ENCODE data around the gene KDM2B. TPM values are rescaled to one million over a fixed set of nuclear protein-coding genes. Genes with fewer than 3 reads are reported as not detected.
A peak's percentile ranks its signal among the peaks of the same experiment; 100 is the strongest.

KDM2B gene
- total RNA-seq, 4 donors from 2014 or later: 13.6 to 23.5 (median 20.0) TPM

GRCh38 chr12:121535150-121536053 is 45.4 kb downstream of the KDM2B start:
- peaks cover 55 to 64% (median 59%) of the 10 kb centered on the region in 4 donors for H3K4me1 ChIP-seq
- intact Hi-C loops (cut with DNase I): loop anchor here (2.0 to 5.0 kb wide), 2 partner anchors 35 to 37 kb away; no protein-coding TSS in a partner anchor
- H3K4me3 ChIP-seq: peak overlapping the region; percentile 65 to 90 (median 77)
- no peaks in the 10 kb centered on the region for H3K27me3 ChIP-seq
- H3K9me3 ChIP-seq: no peaks in the 10 kb centered on the region
- TF ChIP-seq CTCF (IDR thresholded peaks at IDR 0.05) (no peak), EP300 (IDR thresholded peaks at IDR 0.05) (no peak), POLR2AphosphoS5 (IDR thresholded peaks at IDR 0.05) (no peak), POLR2A (IDR thresholded peaks at IDR 0.05; ENCODE audit: low read depth) (no peak)
- 27% methylated on average over 12 of the region's 13 CpGs for WGBS
- DNase-seq (ENCODE audit: extremely low spot score): no peak
- H3K27ac ChIP-seq (replicated peaks in 1 of 4): peak overlapping the region; percentile 85 to 97 (median 92)
- H3K36me3 ChIP-seq: peaks cover 0 to 29% (median 12%) of the 10 kb centered on the region in 4 donors

- intact Hi-C loops (cut with DNase I): loop anchor here (2.0 to 5.0 kb wide), 2 partner anchors 34 to 38 kb away; no protein-coding TSS in a partner anchor
- Histone ChIP-seq H3K4me1 (peaks cover 59 to 66% (median 62%) of the 10 kb centered on the region in 4 donors), H3K27ac (replicated peaks in 1 of 4) (peak overlapping the region; percentile 2 to 96 (median 32))
These were observed 46.2 kb downstream of the KDM2B start for GRCh38 chr12:121534495-121535148.

GRCh38 chr12:121533394-121534090 is 47.3 kb downstream of the KDM2B start:
- peaks cover 55 to 64% (median 59%) of the 10 kb centered on the region in 4 donors for H3K4me1 ChIP-seq
- H3K27ac ChIP-seq (replicated peaks in 1 of 4): peak overlapping the region in 3 of 4 donors; percentile 48 to 71 (median 57)
- no peak for DNase-seq (ENCODE audit: extremely low spot score)
- intact Hi-C loops (cut with DNase I): loop anchor here (2.0 kb wide), 1 partner anchor 33 kb away; no protein-coding TSS in a partner anchor
- 63% methylated on average over 17 of the region's 17 CpGs for WGBS
- no peak overlapping the region for H3K4me3 ChIP-seq
- no peaks in the 10 kb centered on the region for H3K9me3 ChIP-seq
- no peaks in the 10 kb centered on the region for H3K27me3 ChIP-seq
- TF ChIP-seq CTCF (IDR thresholded peaks at IDR 0.05) (no peak), POLR2A (IDR thresholded peaks at IDR 0.05; ENCODE audit: low read depth) (no peak), EP300 (IDR thresholded peaks at IDR 0.05) (no peak)
- peaks cover 0 to 36% (median 12%) of the 10 kb centered on the region in 4 donors for H3K36me3 ChIP-seq

More at GRCh38 chr12:121534495-121535148, 46.2 kb downstream of the KDM2B start:
- 81% methylated on average over 14 of the region's 14 CpGs for WGBS
- H3K27me3 ChIP-seq: no peaks in the 10 kb centered on the region
- DNase-seq (ENCODE audit: extremely low spot score): no peak
- no peaks in the 10 kb centered on the region for H3K9me3 ChIP-seq
- H3K4me3 ChIP-seq: no peak overlapping the region
- H3K36me3 ChIP-seq: peaks cover 0 to 30% (median 12%) of the 10 kb centered on the region in 4 donors
- TF ChIP-seq EP300 (IDR thresholded peaks at IDR 0.05) (no peak), CTCF (IDR thresholded peaks at IDR 0.05) (no peak), POLR2A (IDR thresholded peaks at IDR 0.05; ENCODE audit: low read depth) (no peak), POLR2AphosphoS5 (IDR thresholded peaks at IDR 0.05) (no peak)

- peaks cover 49 to 58% (median 52%) of the 10 kb centered on the region in 4 donors for H3K4me1 ChIP-seq
- H3K9me3 ChIP-seq: no peaks in the 10 kb centered on the region
- H3K4me3 ChIP-seq: no peak overlapping the region
- TF ChIP-seq POLR2AphosphoS5 (IDR thresholded peaks at IDR 0.05): no peak
- TF ChIP-seq POLR2A (IDR thresholded peaks at IDR 0.05; ENCODE audit: low read depth): no peak
- TF ChIP-seq EP300 (IDR thresholded peaks at IDR 0.05): no peak
- no peak for TF ChIP-seq CTCF (IDR thresholded peaks at IDR 0.05)
- 67% methylated on average over 11 of the region's 16 CpGs for WGBS
- intact Hi-C loops (cut with DNase I): no loop called here
- no peaks in the 10 kb centered on the region for H3K27me3 ChIP-seq
- H3K27ac ChIP-seq (replicated peaks in 1 of 4): peak overlapping the region; percentile 57 to 71 (median 62)
- peaks cover 0 to 39% (median 15%) of the 10 kb centered on the region in 4 donors for H3K36me3 ChIP-seq
- DNase-seq (ENCODE audit: extremely low spot score): no peak
These were observed 48.1 kb downstream of the KDM2B start for GRCh38 chr12:121532503-121533393.

All from esophagus muscularis mucosa (tissue), 4 donors.